Chondrocyte (in vitro differentiated cells): ENCODE results near the gene ADIPOR2. TPM values are rescaled to one million over a fixed set of nuclear protein-coding genes. Genes with fewer than 3 reads are reported as not detected.

Experiments used
- DNase-seq: peaks from one replicate; pipeline ENCODE4 v3.0.0; 2021; ENCODE audit warnings: mixed read lengths, low spot score
- H3K27ac Mint-ChIP-seq: one replicate; pipeline ENCODE4 v1.8.0; 2021; ENCODE audit warnings: mild to moderate bottlenecking, moderate library complexity, mixed read lengths; ENCODE audit not compliant: unreplicated experiment
- H3K27me3 Mint-ChIP-seq: 2 replicates; pipeline ENCODE4 v1.8.0; 2021; ENCODE audit warnings: low read depth, mixed read lengths
- H3K36me3 Mint-ChIP-seq: 2 replicates; pipeline ENCODE4 v1.8.0; 2021; ENCODE audit warnings: low read depth, mixed read lengths
- H3K4me1 Mint-ChIP-seq: 2 replicates; pipeline ENCODE4 v1.8.0; 2021; ENCODE audit warnings: low read depth, mild to moderate bottlenecking, mixed read lengths
- H3K4me3 Mint-ChIP-seq: one replicate; pipeline ENCODE4 v1.8.0; 2021; ENCODE audit warnings: mild to moderate bottlenecking, moderate library complexity, mixed read lengths; ENCODE audit not compliant: unreplicated experiment
- H3K9me3 Mint-ChIP-seq: 2 replicates; pipeline ENCODE4 v1.8.0; 2021; ENCODE audit warnings: low read depth, mixed read lengths
- CTCF ChIP-seq: fragments of 200-600 bp; sonication (generic); IDR thresholded peaks from 2 replicates; pipeline ENCODE4 v1.5.0; 2021; ENCODE audit warnings: antibody characterized with exemption, mild to moderate bottlenecking, moderate library complexity
- total RNA-seq: library from RNA; stranded (reverse); gene quantifications from 3 replicates; pipeline ENCODE4 v1.2.1, GENCODE V29; 2021

ADIPOR2 gene
- total RNA-seq, 1 donor from 2014 or later, result 35.6 TPM

GRCh38 chr12:1777798-1778197, 86.9 kb downstream of the ADIPOR2 start:
- DNase-seq, result no peak
- Mint-ChIP-seq H3K9me3 (no peaks in the 10 kb centered on the region), H3K36me3 (no peaks in the 10 kb centered on the region), H3K27me3 (no peaks in the 10 kb centered on the region), H3K27ac (peak overlapping the region; percentile 79), H3K4me3 (no peak overlapping the region), H3K4me1 (peaks cover 72% of the 10 kb centered on the region)
- TF ChIP-seq CTCF, result no peak

- H3K36me3 Mint-ChIP-seq, result no peaks in the 10 kb centered on the region
- peaks cover 68% of the 10 kb centered on the region for H3K4me1 Mint-ChIP-seq
- DNase-seq, result no peak
- TF ChIP-seq CTCF, result no peak
- H3K4me3 Mint-ChIP-seq, result no peak overlapping the region
- H3K27me3 Mint-ChIP-seq, result no peaks in the 10 kb centered on the region
- no peak overlapping the region for H3K27ac Mint-ChIP-seq
- no peaks in the 10 kb centered on the region for H3K9me3 Mint-ChIP-seq
These were observed 88.0 kb downstream of the ADIPOR2 start for GRCh38 chr12:1778911-1779310.

- no peaks in the 10 kb centered on the region for H3K9me3 Mint-ChIP-seq
- TF ChIP-seq CTCF, result no peak
- H3K36me3 Mint-ChIP-seq, result peaks cover 2% of the 10 kb centered on the region
- H3K27ac Mint-ChIP-seq, result peak overlapping the region; percentile 46
- DNase-seq, result no peak
- H3K4me3 Mint-ChIP-seq, result no peak overlapping the region
- peaks cover 65% of the 10 kb centered on the region for H3K4me1 Mint-ChIP-seq
- no peaks in the 10 kb centered on the region for H3K27me3 Mint-ChIP-seq
These were observed 88.9 kb downstream of the ADIPOR2 start for GRCh38 chr12:1779783-1780182.

GRCh38 chr12:1781772-1782171, 90.9 kb downstream of the ADIPOR2 start:
- H3K27me3 Mint-ChIP-seq, result no peaks in the 10 kb centered on the region
- no peak overlapping the region for H3K4me3 Mint-ChIP-seq
- no peak overlapping the region for H3K27ac Mint-ChIP-seq
- H3K9me3 Mint-ChIP-seq, result no peaks in the 10 kb centered on the region
- H3K4me1 Mint-ChIP-seq, result peaks cover 53% of the 10 kb centered on the region
- no peak for TF ChIP-seq CTCF
- no peak for DNase-seq
- H3K36me3 Mint-ChIP-seq, result peaks cover 2% of the 10 kb centered on the region

- H3K9me3 Mint-ChIP-seq, result no peaks in the 10 kb centered on the region
- H3K4me1 Mint-ChIP-seq, result peaks cover 49% of the 10 kb centered on the region
- no peak for TF ChIP-seq CTCF
- no peak overlapping the region for H3K27ac Mint-ChIP-seq
- H3K4me3 Mint-ChIP-seq, result no peak overlapping the region
- DNase-seq, result no peak
- peaks cover 2% of the 10 kb centered on the region for H3K36me3 Mint-ChIP-seq
- no peaks in the 10 kb centered on the region for H3K27me3 Mint-ChIP-seq
These were observed 91.3 kb downstream of the ADIPOR2 start for GRCh38 chr12:1782215-1782614.
